Liver (tissue), 9 donors: Measurements from ENCODE around the gene NODAL. TPM values are rescaled to one million over a fixed set of nuclear protein-coding genes. Genes with fewer than 3 reads are reported as not detected.

ENCODE experiments used
- DNase-seq: peaks from one replicate; pipeline ENCODE4 v3.0.0-alpha.2; 2017; ENCODE audit warnings: low spot score
- H3K27ac ChIP-seq, 2 donors: one replicate each; pipeline ENCODE4 v1.7.0; 2013; ENCODE audit warnings: inconsistent platforms in 2 of 2, low read length in 2 of 2, control low read depth in 1 of 2, low read depth in 1 of 2, mild to moderate bottlenecking in 1 of 2
- H3K27me3 ChIP-seq, 4 donors: one replicate each; pipeline versions ENCODE4 v1.6.1 to v1.7.0; 2013; ENCODE audit warnings: low read length in 3 of 4, inconsistent platforms in 1 of 4, mild to moderate bottlenecking in 1 of 4, moderate library complexity in 1 of 4; ENCODE audit not compliant: control insufficient read depth in 4 of 4, insufficient read depth in 4 of 4
- H3K36me3 ChIP-seq, 4 donors: one replicate each; pipeline versions ENCODE4 v1.6.1 to v1.7.0; 2013; ENCODE audit warnings: low read length in 3 of 4, mild to moderate bottlenecking in 3 of 4, low read depth in 1 of 4, moderate library complexity in 1 of 4; ENCODE audit not compliant: control insufficient read depth in 4 of 4, insufficient read depth in 3 of 4
- H3K4me1 ChIP-seq, 4 donors: one replicate each; pipeline versions ENCODE4 v1.6.1 to v1.7.0; 2013; ENCODE audit warnings: low read length in 3 of 4, mild to moderate bottlenecking in 3 of 4, moderate library complexity in 1 of 4; ENCODE audit not compliant: control insufficient read depth in 4 of 4, insufficient read depth in 4 of 4
- H3K4me3 ChIP-seq, 3 donors: one replicate each; pipeline versions ENCODE4 v1.6.1 to v1.7.0; 2013; ENCODE audit warnings: low read length in 3 of 3, control low read depth in 1 of 3, low read depth in 1 of 3, mild to moderate bottlenecking in 1 of 3
- H3K9ac ChIP-seq, 2 donors: one replicate each; pipeline ENCODE4 v1.7.0; 2013; ENCODE audit warnings: low read length in 2 of 2, mild to moderate bottlenecking in 2 of 2, moderate library complexity in 2 of 2, control low read depth in 1 of 2, low read depth in 1 of 2
- H3K9me3 ChIP-seq, 4 donors: one replicate each; pipeline versions ENCODE4 v1.6.1 to v1.7.0; 2013; ENCODE audit warnings: low read length in 3 of 4; ENCODE audit not compliant: control insufficient read depth in 4 of 4
- CTCF ChIP-seq: fragments of 150-350 bp; IDR thresholded peaks from 2 replicates; pipeline ENCODE4 v1.5.1; 2017; ENCODE audit warnings: improper control_type of control experiment, low read depth, low read length; ENCODE audit not compliant: missing input control
- EGR1 ChIP-seq, 2 donors: IDR thresholded peaks; 2 replicates each; pipeline ENCODE4 v1.6.1; 2016 to 2018; ENCODE audit warnings: antibody characterized with exemption in 2 of 2, low read depth in 2 of 2
- FOXA1 ChIP-seq: IDR thresholded peaks from 2 replicates; pipeline ENCODE4 v1.6.1; 2016; ENCODE audit warnings: antibody characterized with exemption
- FOXA2 ChIP-seq: IDR thresholded peaks from 2 replicates; pipeline ENCODE4 v1.6.1; 2016; ENCODE audit warnings: antibody characterized with exemption
- HNF4A ChIP-seq, 2 donors: conservative IDR thresholded peaks; 2 replicates each; pipeline ENCODE4 v1.6.1; 2016; ENCODE audit warnings: antibody characterized with exemption in 2 of 2, mild to moderate bottlenecking in 2 of 2
- HNF4G ChIP-seq: IDR thresholded peaks from 2 replicates; pipeline ENCODE4 v1.6.1; 2016; ENCODE audit warnings: antibody characterized with exemption
- JUND ChIP-seq, 2 donors: IDR thresholded peaks; 2 replicates each; pipeline ENCODE4 v1.6.1; 2016; ENCODE audit warnings: antibody characterized with exemption in 2 of 2
- MAX ChIP-seq: IDR thresholded peaks from 2 replicates; pipeline ENCODE4 v1.6.1; 2016; ENCODE audit warnings: antibody characterized with exemption
- NR2F2 ChIP-seq: IDR thresholded peaks from 2 replicates; pipeline ENCODE4 v1.6.1; 2016; ENCODE audit warnings: antibody characterized with exemption
- RAD21 ChIP-seq, 2 donors: IDR thresholded peaks; 2 replicates each; pipeline ENCODE4 v1.6.1; 2016; ENCODE audit warnings: antibody characterized with exemption in 2 of 2, mild to moderate bottlenecking in 2 of 2
- REST ChIP-seq: IDR thresholded peaks from 2 replicates; pipeline ENCODE4 v1.6.1; 2016; ENCODE audit warnings: antibody characterized with exemption, mild to moderate bottlenecking
- RXRA ChIP-seq, 2 donors: IDR thresholded peaks; 2 replicates each; pipeline ENCODE4 v1.6.1; 2017 to 2018; ENCODE audit warnings: antibody characterized with exemption in 2 of 2, mild to moderate bottlenecking in 1 of 2
- SP1 ChIP-seq: IDR thresholded peaks from 2 replicates; pipeline ENCODE4 v1.6.1; 2018; ENCODE audit warnings: antibody characterized with exemption, mild to moderate bottlenecking
- TAF1 ChIP-seq: conservative IDR thresholded peaks from 2 replicates; pipeline ENCODE4 v1.6.1; 2016; ENCODE audit warnings: antibody characterized with exemption, mild to moderate bottlenecking
- YY1 ChIP-seq: IDR thresholded peaks from 2 replicates; pipeline ENCODE4 v1.6.1; 2016; ENCODE audit warnings: antibody characterized with exemption, mild to moderate bottlenecking
- ZBTB33 ChIP-seq: IDR thresholded peaks from 2 replicates; pipeline ENCODE4 v1.6.1; 2016; ENCODE audit warnings: antibody characterized with exemption
- WGBS: extraction: QIAGEN DNeasy Blood & Tissue Kit; methylation state at CpG from one replicate; pipeline ENCODE4 v1.1.7; 2013; 5-methylcytosine and 5-hydroxymethylcytosine counted together
- polyA plus RNA-seq, 2 donors: library from polyadenylated mRNA; stranded (reverse) in 1 of 2; unstranded in 1 of 2; fragments of 200-250 nt in 1 of 2; fragments of >200 nt in 1 of 2; fragmentation: Nextera tagmentation in 1 of 2; extraction: Ambion mirVana in 1 of 2; gene quantifications; one replicate each; pipeline versions ENCODE4 v1.2.1 to v1.2.3, GENCODE V29; 2013 to 2015
- total RNA-seq, 2 donors: library from RNA; depleted of rRNA; stranded (reverse); fragments of >200 nt; gene quantifications; one replicate each; pipeline ENCODE4 v1.2.3, GENCODE V29; 2014
- TF ChIP-seq, protein P1 (sequence below): IDR thresholded peaks from 2 replicates; pipeline ENCODE4 v1.6.1; 2016; ENCODE audit warnings: antibody characterized with exemption
- donor health status: healthy.
- donor health status: healthy.
- donor health status: healthy.
- donor health status: healthy.
- donor health status: healthy.

Gene NODAL
- total RNA-seq (not detected), polyA plus RNA-seq (not detected)

DNA sequence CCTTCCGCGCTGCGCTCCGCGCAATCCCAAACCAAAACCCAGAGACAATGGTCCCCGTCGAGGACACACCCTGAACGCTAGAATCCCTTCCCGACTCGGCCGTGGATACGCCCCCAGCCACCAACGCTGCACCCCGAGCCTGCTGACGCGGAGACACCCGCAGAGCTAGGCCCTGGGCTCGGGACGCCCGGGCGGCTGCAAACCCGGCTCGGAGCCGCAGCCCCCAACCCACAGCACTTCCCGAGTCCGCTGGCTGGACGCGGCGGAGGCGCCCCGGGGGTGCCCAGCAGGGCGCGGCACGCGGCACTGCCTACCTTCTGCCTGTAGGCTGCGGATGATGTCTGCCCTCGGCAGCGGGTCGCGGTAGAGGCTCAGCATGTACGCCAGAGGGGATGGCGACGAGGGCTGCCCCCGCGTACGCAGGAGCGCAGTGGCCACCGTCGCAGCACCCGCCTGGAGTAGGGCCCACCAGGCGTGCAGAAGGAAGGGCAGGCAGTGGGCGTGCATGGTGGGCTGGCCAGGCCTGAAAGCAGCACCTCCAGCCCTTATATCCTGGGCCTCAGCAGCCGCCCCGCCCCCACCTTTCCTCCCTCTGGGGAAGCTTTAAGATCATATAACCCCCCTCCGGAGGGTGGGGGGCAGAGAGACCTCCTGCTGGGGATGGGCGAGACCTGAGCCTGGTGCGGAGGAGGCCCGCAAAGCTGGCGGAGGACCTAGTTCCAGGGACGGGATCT lies at the start of gene NODAL:
NODAL (minus strand) TSS at position 521 of the 734 bp plus-strand sequence; CDS start at position 507, 14 bp downstream.
- Histone ChIP-seq H3K27ac (no peak within 1 kb of the TSS), H3K4me3 (peak within 1 kb of the TSS in 1 of 3 donors; percentile 15), H3K4me1 (peaks cover 3 to 18% (median 16%) of the 10 kb centered on the region in 4 donors), H3K9ac (no peak within 1 kb of the TSS), H3K9me3 (no peaks in the 10 kb centered on the region), H3K27me3 (peaks cover 3 to 7% (median 5%) of the 10 kb centered on the region in 4 donors), H3K36me3 (no peaks in the 10 kb centered on the region)
- no peak for TF ChIP-seq FOXA2
- TF ChIP-seq, protein P1, sequence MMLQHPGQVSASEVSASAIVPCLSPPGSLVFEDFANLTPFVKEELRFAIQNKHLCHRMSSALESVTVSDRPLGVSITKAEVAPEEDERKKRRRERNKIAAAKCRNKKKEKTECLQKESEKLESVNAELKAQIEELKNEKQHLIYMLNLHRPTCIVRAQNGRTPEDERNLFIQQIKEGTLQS, result no peak
- TF ChIP-seq HNF4G, result no peak
- TF ChIP-seq RAD21 (IDR thresholded peaks at IDR 0.05), result no peak
- TF ChIP-seq ZBTB33, result no peak
- no peak for TF ChIP-seq JUND (IDR thresholded peaks at IDR 0.05)
- TF ChIP-seq REST, result no peak
- no peak for TF ChIP-seq MAX
- no peak for TF ChIP-seq YY1
- TF ChIP-seq NR2F2, result no peak
- no peak for TF ChIP-seq FOXA1
- no peak for TF ChIP-seq EGR1 (IDR thresholded peaks at IDR 0.05; ENCODE audit: low read depth in 2 of 2)
- no peak for TF ChIP-seq TAF1
- no peak for TF ChIP-seq SP1
- TF ChIP-seq RXRA (IDR thresholded peaks at IDR 0.05), result no peak
- no peak for TF ChIP-seq HNF4A (conservative IDR thresholded peaks at IDR 0.05)
- TF ChIP-seq CTCF, result no peak
- 13% methylated on average over 60 of the region's 60 CpGs for WGBS
- no peak for DNase-seq
